UCSD-AML1 (cell line): Measurements from ENCODE around the gene PTPN13.

ENCODE experiments used
- DNase-seq: peaks from one replicate; lab custom pipeline; 2025; ENCODE audit not compliant: unreplicated experiment; lab: John Stamatoyannopoulos, UW

PTPN13 gene

GRCh38 chr4:86593688-86594558 is at the start of gene PTPN13:
PTPN13 (plus strand) TSS chr4:86594315; CDS start chr4:86635257, 40,942 bp downstream.
- DNase-seq = peak; percentile 88

DNA sequence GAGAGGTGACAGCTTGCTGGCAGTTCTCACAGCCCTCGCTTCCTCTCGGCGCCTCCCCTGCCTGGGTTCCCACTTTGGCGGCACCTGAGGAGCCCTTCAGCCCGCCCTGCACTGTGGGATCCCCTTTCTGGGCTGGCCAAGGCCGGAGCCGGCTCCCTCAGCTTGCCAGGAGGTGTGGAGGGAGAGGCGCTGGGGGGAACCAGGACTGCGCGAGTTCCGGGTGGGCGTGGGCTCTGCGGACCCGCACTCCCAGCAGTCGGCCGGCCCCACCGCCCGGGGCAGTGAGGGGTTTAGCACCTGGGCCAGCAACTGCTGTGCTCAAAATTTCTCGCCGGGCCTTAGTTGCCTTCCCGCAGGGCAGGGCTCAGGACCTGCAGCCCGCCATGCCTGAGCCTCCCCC is 47.0 kb upstream of the PTPN13 start:
- DNase-seq = no peak

GRCh38 chr4:86549163-86549788 is 44.8 kb upstream of the PTPN13 start:
- no peak for DNase-seq

GRCh38 chr4:86551387-86551786 is 42.7 kb upstream of the PTPN13 start:
- DNase-seq = no peak

DNA sequence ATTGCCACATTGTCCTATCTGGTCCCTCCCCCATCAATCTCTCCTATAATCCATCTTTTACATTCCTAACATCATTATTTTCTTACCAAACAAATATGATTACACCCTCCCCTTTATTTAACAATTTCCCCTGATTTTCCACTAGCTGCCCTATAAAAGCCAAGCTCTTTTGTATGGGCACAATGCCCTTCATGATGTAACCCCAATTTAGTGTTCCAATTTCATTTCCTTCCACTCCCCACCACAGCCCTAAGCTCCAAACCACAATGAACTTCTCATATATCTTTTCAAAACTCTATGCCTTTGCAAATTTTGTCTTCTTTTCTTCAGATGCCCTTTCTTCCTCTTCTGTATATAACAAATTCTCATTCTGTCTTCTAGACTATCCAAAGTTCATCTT is 39.5 kb upstream of the PTPN13 start:
- DNase-seq = no peak

DNA sequence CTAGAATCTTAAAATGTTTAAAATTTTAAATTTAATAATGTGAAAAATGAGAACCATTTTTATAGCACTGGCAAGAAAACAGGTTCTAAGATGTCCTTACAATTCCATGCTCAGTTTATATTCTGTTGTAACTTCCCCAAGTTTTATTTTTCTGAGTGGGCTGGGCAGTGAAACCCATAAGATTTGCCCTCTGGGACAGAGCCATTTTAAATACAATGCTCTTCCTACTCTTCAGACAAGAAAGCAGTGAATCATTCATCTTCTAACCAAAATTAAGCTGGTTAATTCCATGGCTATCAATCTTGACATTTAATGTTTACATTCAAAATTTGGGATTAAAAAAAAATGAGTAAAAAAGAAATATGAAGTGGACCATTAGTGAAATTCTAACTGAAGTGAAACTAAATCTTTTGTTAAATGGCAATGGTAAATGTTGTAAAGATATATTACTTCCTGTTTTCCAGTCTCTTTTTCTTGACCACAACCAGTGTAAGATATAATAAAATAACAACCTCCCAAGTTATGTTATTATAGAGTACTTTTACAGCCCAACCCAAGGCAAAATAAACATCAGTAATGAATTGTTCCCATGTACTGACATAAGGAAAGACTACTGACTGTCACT is 37.2 kb upstream of the PTPN13 start:
- DNase-seq = no peak

DNA sequence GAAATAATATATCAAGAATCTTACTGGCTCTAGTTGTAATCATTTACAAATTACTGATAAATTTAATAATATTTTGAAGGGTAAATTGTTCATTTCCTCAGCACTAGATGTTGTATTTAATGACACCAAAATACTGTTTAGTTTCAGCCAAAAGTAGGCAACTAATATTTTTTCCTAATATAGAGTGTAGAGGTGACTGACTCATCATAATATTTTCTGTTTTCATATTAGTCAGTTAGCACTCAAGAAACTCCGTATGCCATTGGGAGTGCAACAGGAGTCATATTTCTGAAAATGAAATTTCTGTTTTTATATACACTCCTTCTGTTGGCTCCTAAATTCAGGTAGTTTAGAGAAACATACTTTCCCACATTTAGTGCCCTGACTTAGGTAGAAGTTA is 36.6 kb upstream of the PTPN13 start:
- no peak for DNase-seq

GRCh38 chr4:86558258-86558657 is 35.9 kb upstream of the PTPN13 start:
- no peak for DNase-seq

DNA sequence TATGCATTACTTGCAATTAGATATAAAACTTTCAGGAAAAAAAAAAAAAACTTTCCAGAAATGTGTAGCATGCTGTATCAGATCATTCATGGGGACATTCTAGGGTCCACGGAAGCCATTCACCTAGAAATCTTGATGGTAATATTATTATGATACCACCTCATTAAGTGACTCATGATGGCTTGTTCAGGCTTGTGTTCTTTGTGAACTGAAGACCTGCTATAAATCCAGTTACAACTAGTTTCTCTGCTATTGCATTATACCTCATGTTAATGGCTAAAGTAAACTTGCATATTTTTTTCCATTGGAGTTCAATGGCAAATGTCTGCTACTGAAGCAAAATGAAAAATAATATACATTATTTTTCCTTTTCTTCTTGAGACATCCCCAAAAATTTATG is 35.3 kb upstream of the PTPN13 start:
- no peak for DNase-seq

DNA sequence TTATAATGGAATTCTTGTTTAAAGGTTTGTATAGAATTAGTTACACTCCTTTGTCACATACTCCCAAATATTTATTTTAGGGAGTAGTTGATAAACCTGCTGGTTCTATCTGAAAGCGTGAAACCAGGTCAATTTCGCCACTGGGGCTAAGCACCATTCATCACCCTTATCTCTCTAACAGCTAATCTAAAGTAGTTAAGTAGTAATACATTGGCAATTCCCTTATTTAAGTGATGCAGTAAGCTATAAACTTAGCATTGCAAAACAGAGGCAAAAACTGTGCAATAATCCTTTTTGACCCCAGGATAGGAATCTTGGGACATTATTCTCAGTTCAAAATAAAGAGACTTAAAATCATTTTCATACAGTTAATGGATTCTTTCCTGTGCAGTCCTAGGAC is 33.7 kb upstream of the PTPN13 start:
- no peak for DNase-seq

DNA sequence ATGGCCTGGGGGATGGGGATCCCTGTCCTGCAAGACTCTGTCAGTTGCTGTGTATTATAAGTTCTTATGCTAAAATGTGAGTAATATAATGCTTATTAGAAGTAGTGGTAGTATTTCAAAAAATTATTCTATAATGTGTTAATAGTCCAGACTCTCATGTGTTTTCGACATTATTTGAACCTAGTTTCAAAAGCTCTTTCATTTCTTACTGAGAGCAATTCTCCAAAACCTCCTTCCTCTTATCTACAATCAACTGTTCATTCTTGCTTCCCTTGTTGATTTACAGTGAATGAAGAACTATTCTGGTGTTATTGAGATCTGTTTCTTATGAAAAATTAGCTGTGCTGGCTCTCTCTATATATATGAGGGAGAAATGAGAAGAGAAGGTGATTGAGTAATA is 32.9 kb upstream of the PTPN13 start:
- no peak for DNase-seq

DNA sequence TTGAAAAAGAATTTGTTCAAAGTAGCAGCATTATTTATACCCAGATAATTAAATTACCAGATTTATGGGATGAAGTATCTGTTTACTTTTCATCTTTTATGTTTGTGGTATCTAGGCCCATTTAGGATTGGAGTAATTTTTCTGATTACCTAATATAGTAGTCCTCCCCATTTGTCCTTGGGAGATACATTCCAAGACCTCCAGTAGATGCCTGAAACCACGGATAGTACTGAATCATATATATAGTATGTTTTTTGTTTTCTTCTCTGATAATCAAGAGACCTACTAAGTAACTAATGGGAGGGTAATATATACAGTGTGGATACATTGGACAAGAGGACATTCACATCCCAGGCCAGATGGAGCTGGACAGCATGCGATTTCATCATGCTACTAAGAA is 30.7 kb upstream of the PTPN13 start:
- no peak for DNase-seq

GRCh38 chr4:86564795-86565194 is 29.3 kb upstream of the PTPN13 start:
- DNase-seq = peak; percentile 40

- DNase-seq = no peak
These were observed 28.5 kb upstream of the PTPN13 start for GRCh38 chr4:86565651-86566050.

DNA sequence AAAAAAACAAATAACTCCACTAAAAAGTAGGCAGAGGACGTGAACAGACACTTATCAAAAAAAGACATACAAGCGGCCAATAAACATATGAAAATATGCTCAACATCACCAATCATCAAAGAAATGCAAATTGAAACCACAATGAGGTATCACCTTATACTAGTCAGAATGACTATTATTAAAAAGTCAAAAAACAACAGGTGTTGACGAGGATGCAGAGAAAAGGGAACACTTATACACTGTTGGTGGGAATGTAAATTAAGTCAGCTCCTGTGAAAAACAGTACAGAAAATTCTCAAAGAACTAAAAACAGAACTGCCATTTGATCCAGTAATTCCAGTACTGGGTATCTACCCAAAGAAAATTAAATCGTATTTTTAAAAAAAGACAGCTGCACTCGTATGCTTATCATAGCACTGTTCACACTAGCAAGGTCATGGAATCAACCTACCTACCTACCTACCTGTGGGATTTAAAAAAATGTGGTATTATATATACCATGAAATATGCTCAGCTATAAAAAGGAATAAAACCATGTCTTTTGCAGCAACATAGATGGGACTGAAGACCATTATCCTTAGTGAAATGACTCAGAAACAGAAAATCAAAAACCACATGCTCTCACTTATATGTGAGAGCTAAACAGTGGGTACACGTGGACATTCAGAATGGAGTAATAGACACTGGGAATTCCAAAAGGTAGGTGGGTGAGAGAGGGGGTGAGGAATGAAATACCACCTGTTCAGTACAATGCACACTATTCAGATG is 24.8 kb upstream of the PTPN13 start:
- no peak for DNase-seq

DNA sequence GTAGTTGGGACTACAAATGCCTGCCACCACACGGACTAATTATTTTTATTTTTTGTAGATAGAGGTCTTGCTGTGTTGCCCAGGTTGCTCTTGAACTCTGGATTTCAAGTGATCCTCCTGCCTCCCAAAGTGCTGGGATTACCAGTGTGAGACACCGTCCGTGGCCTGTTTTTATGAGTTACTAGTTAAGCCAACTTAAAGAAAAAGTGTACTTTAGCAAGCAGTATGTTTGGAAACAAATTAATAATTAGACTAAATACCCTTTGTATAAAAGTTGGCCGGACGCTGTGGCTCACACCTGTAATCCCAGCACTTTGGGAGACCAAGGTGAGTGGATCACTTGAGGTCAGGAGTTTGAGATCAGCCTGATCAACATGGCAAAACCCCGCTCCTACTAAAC is 14.2 kb upstream of the PTPN13 start:
- DNase-seq = no peak

- DNase-seq = no peak
These were observed 11.7 kb upstream of the PTPN13 start for GRCh38 chr4:86582410-86582809.

DNA sequence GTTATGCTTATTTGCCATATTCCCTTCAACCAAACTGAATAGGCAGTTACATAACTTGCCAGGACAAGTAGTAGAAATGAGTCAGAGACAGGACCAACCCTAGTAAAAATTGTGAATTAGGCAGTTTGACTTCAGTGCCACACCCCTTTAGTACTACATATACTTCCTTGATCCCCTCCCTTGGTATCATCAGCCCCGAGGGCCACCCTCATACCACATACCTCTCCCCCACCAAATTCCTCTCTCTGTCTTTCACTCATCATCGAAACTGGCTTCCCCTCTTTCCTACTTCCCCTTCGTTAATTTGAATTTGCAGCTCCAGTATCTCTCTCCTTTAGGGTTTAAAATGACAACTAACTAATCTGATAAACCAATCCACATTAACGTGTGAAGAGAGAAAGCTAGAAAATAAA is 7.9 kb upstream of the PTPN13 start:
- DNase-seq = no peak

- no peak for DNase-seq
These were observed 7.3 kb upstream of the PTPN13 start for GRCh38 chr4:86586626-86587380.

GRCh38 chr4:86587381-86588140 is 6.6 kb upstream of the PTPN13 start:
- no peak for DNase-seq
